GM18951 (cell line): ENCODE data around the gene SLC22A23.

Source experiments
- POLR2A ChIP-seq: IDR thresholded peaks from 4 replicates; pipeline ENCODE4 v1.6.1; 2011; ENCODE audit warnings: mild to moderate bottlenecking; ENCODE audit not compliant: insufficient read length, insufficient read depth; ENCODE audit errors: extremely low read depth
- in situ Hi-C: fragments of 300-500 bp; cut with MboI; formaldehyde crosslinking; loops from one replicate; pipeline ENCODE4 v1.12.0; 2022; ENCODE audit warnings: low sequenced_read_pairs, mixed read lengths, inconsistent platforms; ENCODE audit not compliant: unreplicated experiment

SLC22A23 gene

DNA sequence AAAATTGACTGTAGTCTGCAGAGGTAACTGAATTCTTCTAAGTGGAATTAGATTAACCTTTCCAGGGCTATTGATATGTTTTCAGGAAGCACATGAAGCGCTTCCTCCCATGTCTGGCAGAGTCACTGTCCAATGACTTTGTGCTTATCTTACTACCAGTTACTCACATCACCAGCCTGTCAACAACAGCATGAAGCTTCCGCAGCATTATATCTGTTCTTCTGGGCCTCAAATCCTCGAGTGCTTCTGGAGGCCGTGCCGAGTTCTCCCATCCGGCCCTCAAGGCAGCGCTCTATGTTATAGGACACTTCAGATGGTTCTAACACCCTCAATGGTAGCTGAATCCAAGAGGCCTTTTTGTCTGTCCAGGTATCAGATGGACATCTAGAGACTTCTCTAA is 164.9 kb downstream of the SLC22A23 start:
- TF ChIP-seq POLR2A = no peak
- in situ Hi-C loops = no loop called here

DNA sequence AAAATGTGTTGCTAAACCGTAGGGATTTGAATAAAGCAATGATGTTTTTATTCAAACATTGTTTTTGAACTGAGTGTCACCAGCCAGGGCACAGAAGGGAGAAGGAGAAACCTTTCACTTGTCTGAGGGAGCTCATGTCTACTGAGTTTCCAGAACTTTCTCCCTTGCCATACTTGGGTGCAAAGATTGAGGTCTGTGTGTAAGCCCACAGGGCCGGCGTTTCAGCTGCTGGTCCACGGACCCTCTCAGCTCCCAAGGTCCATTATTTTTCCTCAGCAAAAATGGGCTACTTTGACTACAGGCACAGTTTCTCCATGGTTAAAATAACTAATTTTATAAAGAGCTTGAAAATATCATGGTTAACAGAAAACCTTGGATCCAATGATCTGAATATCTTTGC is 165.5 kb downstream of the SLC22A23 start:
- TF ChIP-seq POLR2A = no peak
- in situ Hi-C loops = no loop called here

DNA sequence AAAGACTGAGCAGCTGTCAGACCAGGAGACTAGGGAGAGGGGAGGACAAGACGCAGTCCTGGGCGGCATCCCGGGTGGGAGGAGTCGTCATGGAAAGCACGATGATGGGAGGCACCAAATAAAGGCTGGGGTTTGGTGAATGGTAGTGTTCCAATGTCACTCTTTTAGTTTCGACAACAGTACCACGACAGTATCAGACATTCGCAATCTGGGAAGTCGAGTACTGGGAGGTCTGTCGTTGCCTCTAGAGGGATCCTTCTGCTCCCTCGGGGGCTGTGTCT is 166.0 kb downstream of the SLC22A23 start:
- TF ChIP-seq POLR2A = no peak
- in situ Hi-C loops = no loop called here

DNA sequence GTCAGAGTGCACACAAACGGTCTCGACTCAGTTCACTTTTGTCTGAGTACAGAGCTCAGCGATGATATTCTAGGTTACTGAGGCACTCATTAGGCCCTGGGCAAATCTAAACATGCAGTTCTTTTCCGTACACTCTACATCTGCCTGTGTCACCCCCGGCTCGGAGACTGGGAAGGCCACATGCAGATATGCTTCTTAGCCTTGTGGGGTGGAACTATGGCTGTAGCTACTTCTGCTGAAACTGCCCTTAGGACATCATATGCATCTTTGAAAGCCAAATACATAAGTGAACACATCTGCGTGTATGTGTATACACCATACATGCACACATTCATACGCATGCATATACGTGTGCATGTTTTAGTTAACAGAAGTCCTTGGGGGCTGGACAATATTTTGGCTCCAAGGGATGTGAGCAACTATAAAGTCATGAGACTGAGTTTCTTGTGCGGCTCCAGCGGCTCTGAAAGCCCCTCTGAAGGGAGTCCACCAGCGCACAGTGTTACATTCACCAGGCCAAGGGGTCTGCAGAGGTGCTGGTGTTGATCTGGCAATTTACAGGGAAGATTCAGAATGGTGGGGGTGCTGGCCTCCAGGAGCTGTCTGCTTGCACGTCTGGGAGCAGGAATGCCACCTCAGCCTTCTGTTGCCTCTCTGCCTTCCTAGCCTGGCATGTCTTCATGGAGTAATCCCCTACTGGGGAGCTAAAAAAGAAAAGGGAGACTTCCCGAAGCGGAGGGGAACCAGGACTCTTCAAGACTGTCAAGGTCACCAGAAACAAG is 166.5 kb downstream of the SLC22A23 start:
- no peak for TF ChIP-seq POLR2A
- in situ Hi-C loops = no loop called here

DNA sequence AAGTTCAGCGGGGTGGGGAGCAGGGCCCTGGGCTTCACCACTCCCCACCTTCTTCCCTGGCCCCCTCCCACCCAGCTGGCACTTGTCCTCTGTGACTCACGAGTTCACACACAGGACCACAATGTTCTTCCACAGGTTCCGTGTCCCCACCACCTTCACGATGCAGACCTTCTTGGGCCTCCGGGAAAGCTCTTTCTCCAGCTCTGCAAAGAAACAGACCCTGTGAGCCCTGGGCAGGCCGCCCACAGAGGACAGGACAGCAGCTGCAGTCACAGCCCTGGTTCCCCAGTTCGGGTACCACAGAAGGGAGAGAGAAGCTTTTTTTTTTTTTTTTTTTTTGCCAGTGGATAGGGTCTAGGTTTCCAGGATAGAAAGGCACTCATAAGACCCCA is 167.2 kb downstream of the SLC22A23 start:
- TF ChIP-seq POLR2A = no peak
- in situ Hi-C loops = no loop called here

DNA sequence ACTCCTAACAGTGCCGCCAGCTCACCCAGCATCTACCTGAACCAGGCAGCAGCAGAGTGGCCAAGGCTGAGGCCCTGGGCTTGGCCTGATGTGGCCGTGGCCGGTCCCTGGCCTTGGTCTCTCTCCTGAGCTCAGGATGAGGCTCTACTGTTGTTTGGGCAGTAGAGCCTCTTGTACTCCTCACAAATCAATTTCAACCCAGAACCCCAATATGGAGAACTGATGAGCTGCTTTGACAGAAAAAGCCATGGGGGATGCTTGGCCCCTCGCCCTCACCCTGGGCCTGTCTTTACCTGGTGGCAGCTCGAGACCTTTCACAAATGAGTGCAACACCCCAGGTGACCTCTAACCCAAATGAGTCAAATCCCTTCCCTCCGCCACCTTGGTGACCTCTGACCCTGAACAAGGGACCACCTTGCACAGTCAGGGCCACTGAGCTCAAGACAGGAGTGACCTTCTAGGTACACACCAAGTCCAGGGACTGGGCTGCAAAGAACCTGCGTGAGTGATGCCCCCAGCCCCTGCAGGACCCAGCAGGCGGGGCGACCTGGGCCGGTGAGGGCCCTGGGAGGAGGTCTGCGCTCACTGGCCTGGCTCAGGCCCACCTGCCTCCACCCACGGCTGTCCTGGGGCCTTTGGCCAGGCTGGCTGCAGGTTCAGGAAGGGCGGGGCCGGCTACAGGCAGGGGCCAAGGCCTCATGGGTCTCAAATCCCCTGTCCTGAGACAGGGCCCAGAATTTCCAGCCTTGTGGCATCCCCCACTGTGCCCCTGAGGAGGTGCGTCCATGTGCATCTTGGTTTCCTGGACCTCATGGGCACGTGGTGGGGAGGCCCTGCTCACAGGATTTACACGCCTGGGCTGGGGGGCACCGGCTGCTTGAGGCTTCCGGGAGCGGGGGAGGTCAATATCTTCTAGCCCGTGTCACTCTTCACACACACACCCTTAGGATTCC is 167.9 kb downstream of the SLC22A23 start:
- in situ Hi-C loops = no loop called here
- no peak for TF ChIP-seq POLR2A

DNA sequence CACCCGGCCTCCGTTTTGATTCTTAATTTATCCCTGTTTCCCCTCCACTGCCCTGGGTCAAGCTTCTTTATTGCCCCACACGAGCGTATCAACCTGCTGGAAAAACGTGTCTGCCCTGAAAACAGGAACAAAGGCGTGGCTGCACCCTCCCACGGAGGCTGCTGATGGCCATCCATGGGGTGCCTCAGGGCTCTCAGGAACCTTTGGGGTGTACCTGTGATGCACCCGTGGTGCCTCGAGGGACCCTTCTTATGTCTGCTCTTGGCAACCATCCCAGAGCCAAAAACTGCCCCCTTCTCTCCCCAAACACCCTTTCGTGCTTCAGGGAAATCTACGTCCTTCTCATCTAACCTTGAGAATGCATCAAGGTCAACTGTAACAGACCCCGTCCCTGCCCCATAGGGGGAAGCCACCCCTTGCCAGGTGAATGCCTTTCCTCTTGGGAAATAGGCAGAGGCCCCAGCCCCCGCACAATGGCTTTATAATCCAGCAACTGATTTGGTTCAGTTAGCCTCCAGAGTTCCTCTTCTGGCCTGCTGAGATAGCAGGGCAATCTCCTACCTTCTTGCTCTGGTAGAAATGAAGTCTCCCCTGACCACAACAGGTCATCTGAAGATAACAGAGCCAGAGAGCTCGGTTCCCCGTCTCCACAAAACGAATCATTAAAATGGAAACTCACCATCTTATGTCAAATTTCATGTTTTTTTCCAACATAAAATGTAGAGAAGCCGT is 168.7 kb downstream of the SLC22A23 start:
- TF ChIP-seq POLR2A = no peak
- in situ Hi-C loops = no loop called here

DNA sequence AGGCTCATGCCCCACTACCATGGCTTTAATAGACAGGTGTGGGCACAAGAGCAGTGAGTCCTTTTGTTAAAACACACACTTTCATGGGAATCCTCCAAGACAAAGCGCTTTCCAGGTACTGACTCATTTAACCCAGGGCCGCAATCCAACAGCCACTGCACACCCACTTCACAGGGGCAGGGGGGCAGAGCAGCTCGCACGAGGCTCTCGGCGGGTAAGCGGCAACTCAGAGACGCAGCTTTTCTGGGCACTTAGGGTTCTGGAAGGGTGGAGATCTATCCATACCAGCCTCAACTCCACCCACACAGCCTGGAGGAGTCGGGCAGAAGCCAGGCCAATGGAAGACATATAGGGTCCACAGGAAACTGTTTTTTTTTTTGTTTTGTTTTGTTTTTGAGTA is 169.5 kb downstream of the SLC22A23 start:
- no peak for TF ChIP-seq POLR2A
- in situ Hi-C loops = no loop called here

DNA sequence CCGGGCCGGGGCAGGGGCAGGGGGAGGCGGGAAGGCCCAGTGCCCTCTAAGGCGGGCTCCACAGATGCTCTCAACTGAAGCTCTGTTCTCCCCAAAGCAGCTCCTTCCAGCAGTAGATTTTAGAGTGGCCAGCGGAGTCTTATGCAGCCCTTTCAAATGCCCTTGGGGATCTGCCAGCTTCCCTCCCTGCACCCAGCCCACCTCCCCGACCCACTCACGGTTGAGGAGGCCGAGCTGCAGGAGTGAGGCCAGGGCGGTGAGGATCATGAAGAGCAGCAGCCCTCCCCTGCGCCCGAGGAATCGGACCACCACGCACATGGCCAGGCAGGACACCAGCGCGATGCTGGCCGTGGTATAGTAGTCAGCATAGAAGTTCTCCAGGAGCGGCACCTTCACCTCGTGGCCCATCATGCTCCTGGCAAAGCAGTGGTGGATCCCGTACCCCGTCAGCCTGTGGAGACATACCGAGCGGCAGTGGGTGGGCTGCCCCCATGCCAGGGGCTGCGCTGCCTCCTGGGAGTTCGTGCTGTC is 170.1 kb downstream of the SLC22A23 start:
- in situ Hi-C loops = no loop called here
- TF ChIP-seq POLR2A = no peak

DNA sequence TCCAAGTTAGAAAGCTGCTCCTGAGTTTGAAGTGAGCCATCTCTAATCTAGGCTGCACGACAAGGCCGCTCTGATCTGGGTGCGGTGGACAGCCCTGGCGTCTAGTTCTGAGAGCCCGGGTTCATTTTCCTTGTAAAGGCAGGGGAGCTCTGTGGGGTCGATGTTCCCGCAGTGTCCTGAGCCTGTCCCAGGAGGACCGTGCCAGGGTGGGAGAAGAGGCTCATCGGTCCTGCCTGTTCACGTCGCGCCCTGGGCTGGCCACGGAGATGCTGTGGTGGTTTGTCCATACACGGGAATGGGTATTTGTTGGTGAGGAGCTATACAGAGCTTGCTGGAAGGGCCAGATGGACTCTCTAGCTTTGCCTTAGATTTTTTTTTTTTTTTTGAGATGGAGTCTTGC is 171.1 kb downstream of the SLC22A23 start:
- in situ Hi-C loops = no loop called here
- no peak for TF ChIP-seq POLR2A

DNA sequence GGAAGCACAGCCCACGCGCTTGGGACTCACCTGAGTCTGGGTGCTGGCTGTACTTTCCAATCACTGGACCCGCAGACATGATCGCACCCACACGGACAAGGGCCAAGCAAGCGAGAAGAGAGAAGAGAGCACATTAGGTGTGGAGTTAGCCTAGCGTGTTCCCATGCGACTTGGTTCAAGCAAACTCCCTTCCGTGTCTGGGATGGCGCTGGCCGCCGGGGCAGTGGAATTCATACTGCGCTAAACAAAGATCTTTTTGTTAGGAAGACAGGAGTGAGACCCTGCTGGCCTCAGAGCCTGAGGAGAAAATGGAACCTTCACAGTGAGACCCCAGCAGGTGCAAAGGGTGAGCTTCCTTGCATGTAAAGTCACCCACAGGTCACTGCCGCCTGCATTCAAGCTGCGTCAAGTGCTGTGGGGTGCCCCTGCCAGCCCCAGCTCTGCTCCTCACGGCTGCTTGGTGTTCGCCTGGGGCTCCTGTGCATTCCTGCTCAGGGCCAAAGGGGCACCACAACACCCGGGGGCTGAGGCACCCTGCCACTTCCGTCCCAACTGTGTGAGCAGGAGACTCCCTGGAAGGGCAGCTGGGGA is 171.7 kb downstream of the SLC22A23 start:
- no peak for TF ChIP-seq POLR2A
- in situ Hi-C loops = no loop called here

DNA sequence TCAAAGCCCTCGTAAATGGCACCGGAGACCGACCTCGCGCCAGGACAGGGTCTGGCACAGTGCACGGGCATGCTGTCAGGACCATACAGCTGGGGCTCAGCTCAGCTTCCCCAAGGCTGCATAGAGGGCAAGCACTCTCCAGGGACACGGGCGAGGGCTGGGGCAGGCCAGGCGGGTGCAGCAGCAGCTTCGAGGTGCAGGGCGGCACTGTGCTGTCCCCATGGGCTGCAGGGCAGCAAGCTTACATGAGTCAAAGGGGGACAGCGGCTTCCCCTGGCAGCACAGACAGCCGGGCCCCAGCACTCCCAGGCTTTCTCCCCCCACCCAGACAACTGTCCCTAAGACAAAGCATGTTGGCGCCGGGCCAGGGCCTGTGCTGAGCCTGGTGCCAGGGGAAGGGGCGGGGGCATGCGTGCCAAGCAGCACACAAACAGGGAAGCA is 172.4 kb downstream of the SLC22A23 start:
- in situ Hi-C loops = no loop called here
- no peak for TF ChIP-seq POLR2A
